HG02970 (cell line): Measurements from ENCODE around the gene MYH14.
"Not testable (repeated sequence)": the region's sequence is repeated elsewhere in the genome, so short reads cannot be mapped to it uniquely, and the experiment has no call there.

Experiments
- ATAC-seq: cut with Tn5 transposase; IDR thresholded peaks from one replicate; pipeline ENCODE4 v1.9.1; 2021; ENCODE audit warnings: mild to moderate bottlenecking, moderate library complexity, moderate number of reproducible peaks; ENCODE audit not compliant: unreplicated experiment, low FRiP score

Gene MYH14

DNA sequence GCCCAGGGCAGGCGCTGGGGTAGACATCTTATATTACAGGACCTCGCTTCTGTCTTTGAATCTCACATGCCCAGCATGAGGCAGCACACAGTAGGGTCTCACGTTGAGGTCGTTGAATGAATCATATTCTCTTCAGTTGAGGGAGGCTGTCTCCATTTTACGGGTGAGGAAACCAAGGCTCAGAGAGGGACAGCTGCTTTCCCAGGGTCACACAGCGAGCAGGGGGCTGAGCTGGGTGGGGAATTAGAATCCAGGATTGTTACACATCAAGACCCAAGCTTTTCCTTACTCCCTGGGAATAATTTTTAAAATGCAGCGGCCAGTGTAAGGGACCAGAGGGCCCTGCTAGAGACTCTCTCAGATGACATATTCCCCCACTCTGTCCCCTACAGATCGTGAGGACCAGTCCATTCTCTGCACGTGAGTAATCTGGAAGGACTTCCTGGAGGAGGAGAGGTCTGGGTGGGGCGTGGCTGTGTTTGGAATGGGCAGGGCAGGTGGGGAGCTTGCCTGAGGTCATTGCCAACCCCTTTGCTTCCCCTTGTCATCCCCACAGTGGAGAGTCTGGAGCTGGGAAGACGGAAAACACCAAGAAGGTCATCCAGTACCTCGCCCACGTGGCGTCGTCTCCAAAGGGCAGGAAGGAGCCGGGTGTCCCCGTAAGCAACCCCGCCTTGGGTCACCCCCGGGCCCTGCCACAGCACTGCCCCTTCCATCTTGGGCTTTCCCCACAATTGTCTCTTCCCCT lies 19.4 kb downstream of the MYH14 start:
- no peak for ATAC-seq

DNA sequence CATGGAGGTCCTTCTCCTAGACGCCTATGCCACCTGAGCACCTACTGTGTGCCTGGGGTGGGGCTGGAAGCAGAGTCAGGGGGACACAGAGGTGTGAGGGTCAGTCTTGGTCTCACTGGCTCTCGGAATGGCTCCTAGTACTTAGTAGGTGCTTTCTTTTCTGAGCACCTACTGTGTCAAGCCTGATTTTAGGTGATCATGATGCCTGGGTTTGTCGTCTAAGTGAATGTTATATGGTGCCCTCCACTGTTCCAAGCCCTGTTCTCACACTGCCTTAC lies 20.0 kb downstream of the MYH14 start:
- ATAC-seq: no peak

DNA sequence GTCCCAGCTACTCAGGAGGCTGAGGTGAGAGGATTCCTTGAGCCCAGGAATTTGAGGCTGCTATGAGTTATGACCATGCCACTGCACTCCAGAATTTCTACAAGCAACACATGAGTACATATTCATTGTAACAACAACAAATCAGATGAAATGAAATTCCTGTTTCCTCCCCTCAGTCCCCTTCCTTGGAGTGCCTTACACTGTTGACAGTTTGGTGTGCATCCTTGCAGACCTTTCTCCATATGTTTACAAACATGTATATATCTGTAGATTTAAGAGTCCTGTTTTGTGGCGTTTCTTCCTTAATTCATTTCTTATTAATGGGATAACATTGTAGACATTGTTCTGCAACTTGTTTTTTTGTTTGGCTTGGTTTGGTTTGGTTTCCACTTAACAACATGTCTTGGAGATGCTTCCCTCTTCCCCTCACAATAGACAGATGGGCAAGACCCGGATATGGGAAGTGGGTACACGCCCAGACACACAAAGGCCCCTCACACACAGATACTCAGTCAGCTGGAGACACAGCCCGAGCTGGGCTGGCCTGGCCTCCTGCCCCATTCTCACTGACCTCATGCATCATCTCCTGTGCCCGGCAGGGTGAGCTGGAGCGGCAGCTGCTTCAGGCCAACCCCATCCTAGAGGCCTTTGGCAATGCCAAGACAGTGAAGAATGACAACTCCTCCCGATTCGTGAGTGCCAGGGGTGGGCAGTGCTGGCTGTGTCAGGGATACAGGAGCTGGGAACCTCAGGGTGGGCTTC lies 21.7 kb downstream of the MYH14 start:
- no peak for ATAC-seq

DNA sequence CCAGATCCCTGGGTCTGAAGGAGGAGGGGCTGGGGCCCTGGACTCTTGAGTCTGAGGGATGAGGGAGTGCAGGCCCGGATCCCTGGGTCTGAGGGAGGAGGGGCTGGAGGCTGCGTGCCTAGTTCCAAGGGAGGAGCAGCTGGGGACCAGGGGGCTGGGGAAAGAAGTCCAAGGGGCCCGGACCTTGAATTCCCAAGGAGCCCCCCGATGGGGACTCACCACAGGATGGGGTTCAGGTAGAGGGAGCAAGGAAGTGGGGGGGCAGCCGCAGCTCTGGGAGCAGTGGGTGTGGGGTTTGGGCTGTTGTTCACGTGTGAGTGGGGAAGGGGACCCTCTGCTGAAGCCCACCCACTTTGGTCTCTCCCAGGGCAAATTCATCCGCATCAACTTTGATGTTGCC lies 23.1 kb downstream of the MYH14 start:
- no peak for ATAC-seq

DNA sequence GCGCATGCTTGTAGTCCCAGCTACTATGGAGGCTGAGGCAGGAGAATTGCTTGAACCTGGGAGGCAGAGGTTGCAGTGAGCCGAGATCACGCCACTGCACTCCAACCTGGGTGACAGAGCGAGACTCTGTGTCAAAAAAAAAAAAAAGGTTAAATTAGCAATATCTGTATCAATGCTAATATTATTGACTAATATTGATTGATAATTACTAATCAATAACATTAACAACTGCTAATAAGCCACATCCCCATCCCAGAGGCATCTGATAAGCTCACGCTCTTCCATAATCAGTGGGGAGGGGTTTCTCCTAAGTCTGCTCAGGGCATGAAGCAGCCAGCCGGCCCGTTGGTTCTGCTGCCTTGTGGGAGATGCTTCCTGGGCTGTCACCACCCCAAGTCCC lies 24.7 kb downstream of the MYH14 start:
- ATAC-seq: not testable (repeated sequence)

DNA sequence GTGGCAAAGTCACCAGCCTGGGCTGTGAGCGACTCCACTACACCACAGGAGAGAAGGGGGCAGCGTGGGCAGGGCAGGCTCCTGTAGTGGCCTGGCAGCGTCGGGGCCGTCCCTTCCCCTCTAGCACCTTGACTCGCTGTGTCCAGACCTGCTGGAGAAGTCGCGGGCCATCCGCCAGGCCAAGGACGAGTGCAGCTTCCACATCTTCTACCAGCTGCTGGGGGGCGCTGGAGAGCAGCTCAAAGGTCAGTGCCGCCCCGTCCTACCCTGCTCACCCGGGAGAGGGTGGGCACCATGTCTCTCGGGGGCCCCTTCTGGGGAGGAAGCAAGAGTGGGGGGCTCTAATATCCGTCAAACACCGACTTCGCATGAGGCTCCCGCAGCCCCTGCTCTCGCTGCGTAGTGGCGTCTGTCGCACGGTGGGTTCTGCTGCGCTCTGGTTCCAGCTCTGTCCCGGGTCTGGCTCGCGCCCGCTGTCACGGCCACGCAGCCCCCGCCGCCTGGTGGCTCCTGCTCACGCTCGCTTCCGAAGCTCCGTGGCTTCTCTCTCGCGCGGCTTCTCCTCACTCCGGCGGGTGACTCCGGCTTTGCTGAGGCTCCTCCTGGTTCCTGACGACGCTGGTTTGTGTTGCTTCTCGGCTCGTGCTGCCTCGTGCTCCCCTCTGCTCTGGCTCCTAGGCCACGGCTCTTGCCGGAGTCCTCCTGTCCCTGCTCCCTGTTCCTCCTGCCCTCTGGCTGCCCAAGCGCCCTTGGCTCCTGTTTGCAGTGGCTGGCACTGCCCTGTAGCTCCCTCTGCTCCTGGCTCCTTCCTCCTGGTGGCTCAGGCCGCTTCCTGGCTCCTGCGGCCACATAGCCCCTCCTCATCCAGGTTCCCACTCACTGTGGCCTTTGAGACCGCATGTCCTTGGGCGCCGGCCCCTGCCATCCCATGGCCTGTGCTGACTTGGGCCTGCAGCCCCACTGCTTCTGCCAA lies 27.2 kb downstream of the MYH14 start:
- no peak for ATAC-seq

DNA sequence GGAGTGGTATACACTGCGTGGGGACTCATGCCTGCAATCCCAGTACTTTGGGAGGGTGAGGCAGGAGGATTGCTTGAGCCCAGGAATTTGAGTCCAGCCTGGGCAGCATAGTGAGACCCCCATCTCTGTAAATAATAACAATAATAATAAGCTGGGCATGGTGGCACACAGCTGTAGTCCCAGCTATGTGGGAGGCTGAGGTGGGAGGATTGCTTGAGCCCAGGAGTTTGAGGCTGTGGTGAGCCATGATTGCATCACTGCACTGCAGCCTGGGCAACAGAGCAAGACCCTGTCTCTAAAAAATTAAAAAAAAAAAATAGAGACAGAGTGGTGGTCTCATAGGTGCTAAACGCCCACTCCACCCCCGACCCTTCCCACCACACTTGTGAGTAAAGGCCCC lies 28.0 kb downstream of the MYH14 start:
- not testable (repeated sequence) for ATAC-seq

DNA sequence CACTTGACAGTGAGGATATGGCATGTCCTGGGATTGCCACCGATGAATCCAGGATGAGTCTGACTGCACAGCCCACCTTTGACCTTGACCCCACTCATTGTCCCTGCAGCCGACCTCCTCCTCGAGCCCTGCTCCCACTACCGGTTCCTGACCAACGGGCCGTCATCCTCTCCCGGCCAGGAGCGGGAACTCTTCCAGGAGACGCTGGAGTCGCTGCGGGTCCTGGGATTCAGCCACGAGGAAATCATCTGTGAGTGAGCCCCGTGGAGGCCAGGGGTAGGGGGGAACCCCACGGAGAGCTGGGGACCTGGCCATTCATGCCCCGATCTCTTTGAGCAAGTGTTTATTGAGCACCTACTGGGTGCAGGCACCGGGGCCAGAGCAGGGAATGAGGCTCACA lies 28.4 kb downstream of the MYH14 start:
- no peak for ATAC-seq

DNA sequence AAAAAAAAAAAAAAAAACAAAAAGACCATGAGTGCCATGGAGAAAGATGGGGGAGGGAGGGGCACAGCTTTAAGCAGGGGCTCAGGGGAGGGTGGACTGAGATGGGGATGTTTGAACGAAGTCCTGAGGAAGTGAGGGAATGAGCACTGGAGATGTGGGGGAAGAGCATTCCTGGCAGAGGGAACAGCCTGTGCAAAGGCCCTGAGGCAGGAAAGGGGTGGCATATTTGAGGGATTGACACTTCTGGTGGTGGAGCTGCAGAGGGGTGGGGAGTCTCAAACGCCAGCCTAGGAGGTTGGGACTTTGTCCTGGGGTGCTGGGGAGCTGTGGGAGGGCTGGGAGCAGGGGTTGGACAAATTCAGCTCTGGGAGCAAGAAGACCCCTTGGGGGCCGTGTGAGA lies 29.2 kb downstream of the MYH14 start:
- ATAC-seq: no peak

DNA sequence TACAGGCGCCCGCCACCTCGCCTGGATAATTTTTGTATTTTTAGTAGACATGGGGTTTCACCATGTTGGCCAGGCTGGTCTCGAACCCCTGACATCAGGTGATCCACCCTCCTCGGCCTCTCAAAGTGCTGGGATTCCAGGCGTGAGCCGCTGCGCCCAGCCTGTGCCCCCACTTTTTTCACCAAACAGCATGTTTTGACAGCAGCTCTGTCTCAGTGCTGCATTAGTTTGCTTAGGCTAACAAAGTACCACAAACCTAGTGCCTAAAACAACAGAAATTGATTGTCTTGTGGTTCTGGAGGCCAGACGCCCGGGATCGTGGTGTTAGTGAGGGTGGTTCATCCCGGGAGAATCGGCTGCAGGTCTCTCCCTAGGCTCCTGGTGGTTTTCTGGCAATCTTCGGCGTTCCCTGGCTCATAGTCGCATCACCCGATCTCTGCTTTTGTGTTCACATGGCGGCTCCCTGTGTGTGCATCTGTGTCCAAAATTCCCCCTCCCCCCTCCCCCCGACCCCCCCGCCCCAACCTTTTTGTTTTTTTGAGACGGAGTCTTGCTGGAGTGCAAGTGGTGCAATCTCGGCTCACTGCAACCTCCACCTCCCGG lies 30.0 kb downstream of the MYH14 start:
- no peak for ATAC-seq

DNA sequence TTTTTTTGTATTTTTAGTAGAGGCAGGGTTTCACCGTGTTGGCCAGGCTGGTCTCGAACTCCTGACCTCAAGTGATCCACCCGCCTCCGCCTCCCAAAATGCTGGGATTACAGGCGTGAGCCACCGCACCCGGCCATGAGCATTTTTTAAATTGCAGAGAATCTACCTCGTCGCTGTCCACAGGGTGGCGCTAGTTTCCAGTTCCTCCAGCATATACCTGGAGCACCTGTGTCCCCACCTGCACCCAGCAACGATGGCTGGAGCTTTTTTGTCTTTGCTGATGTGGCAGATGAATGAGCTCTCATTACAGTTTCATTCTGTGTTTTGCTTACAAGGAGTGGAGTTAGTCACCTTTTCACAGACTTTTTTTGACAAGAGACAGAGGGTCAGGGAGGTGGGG lies 34.1 kb downstream of the MYH14 start:
- ATAC-seq: not testable (repeated sequence)

DNA sequence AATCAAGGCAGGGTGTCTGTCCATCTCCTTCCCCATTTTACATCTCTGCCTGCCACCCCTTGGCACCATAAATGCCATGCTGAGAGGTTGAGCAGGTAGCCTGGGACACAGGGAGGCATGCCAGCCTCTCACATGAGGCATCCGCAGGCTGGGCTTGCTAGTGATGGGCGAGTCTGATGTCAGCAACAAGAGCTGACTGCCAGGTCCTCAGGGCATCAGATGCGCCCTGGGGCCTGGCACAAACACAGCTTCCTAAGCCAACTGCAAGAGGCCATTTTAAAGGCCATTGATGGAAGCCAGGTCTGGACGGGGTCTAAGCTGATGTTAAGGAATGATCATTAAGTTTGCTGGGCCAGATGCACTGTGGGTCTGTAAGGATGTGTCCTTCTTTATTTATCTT lies 34.6 kb downstream of the MYH14 start:
- ATAC-seq: no peak

DNA sequence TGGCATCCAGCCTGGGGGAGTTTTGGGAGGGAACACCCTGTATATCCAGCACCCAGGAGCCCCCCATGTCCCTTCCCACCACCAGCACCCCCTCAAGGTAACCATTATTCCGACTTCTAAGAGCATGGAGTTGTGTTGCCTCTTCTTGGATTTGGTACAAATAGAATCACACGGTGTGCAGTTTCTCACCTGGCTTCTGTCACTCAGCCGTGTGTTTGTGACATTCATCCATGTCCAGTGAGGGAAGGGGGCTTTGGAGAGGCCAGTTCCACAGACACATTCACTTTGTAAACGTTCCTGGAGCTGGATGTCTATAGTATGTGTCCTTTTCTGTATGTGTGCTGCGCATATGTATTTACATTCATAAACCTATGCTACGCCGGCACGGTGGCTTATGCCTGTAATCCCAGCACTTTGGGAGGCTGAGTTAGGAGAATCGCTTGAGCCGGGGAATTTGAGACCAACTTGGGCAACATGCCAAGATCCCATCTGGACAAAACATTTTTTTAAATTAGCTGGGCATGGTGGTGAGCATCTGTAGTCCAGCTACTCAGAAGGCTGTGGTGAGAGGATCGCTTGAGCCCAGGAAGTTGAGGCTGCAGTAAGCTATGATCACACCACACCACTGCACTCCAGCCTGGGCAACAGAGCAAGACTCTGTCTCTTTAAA lies 36.6 kb downstream of the MYH14 start:
- no peak for ATAC-seq

DNA sequence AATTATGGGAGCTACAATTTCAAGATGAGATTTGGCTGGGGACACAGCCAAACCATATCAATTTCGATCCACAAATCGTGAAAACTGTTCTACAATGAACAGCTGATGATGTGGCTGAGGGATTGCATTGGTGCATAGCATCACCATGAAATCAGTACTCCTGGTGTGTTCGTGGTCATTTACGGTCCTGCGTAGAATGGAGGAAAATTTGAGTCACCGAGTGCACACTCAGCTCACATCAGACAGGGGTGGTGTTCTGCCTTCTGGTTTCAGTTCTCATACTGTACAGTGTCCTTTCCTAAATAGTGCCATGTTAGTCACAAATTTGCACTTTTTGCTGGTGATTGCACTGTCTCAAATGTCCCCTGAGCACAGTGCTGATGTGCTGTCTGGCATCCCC lies 39.2 kb downstream of the MYH14 start:
- no peak for ATAC-seq

DNA sequence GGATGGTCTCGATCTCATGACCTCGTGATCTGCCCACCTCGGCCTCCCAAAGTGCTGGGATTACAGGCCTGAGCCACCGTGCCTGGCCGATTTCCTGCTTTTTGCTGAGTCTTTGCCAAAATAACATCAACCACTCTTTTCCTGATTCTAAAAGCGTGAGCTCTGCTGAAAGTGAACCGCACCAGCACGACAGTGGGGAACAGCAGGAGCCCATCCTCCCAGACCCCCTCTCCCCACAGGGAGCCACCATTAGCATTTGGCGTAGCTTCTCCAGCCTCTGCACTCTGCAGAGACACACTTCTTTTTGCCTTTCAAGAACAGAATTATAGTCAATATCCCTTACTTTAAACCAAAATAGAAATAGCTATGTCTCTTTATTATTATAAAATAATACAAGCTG lies 41.3 kb downstream of the MYH14 start:
- no peak for ATAC-seq

DNA sequence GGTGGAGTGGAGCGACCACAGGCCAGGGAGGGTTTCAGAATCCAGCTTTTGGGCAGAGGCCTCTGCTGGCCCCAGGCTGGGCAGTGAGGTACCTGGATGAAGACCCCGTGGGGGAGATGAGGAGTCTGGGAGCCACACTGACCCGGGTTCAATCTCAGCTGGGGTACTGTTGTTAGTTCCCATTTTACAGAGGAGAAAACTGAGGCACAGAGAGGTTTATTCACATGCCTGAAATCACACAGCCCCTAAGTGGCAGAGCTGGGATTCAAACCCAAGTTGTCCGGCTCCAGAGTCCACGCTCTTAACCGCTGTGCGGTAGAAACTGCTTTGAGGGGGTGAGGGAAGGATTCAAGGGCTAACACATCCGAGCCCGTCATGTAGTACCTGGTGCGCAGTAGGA lies 45.0 kb downstream of the MYH14 start:
- ATAC-seq: no peak

DNA sequence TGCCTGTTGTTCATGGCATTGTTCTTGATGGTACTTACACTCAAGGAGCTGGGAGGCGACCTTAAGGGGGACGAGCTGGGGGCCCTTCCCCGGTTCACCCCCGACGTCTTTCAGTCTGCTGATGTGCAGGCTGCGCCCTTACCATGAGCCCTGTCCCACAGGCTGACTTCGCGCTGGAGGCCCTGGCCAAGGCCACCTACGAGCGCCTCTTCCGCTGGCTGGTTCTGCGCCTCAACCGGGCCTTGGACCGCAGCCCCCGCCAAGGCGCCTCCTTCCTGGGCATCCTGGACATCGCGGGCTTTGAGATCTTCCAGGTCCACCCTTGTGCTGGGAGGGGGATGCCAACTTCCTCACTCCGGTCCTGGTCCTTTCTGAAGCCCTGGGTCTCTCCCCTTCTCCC lies 45.4 kb downstream of the MYH14 start:
- ATAC-seq: no peak

DNA sequence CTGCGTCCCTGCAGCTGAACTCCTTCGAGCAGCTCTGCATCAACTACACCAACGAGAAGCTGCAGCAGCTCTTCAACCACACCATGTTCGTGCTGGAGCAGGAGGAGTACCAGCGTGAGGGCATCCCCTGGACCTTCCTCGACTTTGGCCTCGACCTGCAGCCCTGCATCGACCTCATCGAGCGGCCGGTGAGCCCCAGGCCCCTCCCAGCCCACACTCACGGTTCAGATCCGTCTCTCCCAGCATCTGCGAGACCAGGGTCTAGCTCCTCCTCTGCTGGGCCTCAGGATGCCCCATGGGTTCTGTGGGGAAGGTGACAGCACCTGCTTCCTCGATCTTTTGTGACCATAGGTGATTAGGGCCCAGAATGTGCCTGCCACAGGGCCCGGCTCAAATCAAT lies 46.2 kb downstream of the MYH14 start:
- no peak for ATAC-seq

DNA sequence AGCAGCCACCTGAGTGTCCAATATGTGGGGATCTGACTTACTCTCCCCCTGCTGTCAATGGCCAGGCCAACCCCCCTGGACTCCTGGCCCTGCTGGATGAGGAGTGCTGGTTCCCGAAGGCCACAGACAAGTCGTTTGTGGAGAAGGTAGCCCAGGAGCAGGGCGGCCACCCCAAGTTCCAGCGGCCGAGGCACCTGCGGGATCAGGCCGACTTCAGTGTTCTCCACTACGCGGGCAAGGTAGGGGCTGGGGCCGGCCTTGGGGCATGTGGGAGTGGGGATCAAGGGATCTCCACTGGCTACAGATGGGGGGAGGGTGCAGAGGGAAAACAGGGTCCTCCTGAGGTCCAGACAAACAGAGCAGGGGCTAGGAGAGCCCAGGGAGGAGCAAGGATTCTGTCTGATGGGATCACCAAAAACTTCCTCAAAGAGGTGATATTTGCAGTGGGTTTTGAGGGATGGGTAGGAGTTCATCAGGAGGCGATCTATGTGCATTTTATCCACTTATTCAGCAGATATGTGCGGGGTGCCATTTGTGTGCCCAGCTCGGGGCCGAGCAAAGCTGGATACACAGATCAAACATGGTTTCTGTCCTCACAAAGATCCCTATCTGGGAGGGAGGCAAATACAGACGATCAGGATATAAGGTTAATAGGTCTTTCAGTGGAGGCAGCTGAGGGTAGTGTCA lies 47.2 kb downstream of the MYH14 start:
- ATAC-seq: no peak
